Thymus (tissue), 11 donors: ENCODE measurements around the gene ZBED6. TPM values are rescaled to one million over a fixed set of nuclear protein-coding genes. Genes with fewer than 3 reads are reported as not detected.
"Not testable (repeated sequence)": the region's sequence is repeated elsewhere in the genome, so short reads cannot be mapped to it uniquely, and the experiment has no call there.

ENCODE experiments used
- DNase-seq, 9 donors: peaks; one replicate each; pipeline ENCODE4 v3.0.0-alpha.2; 2013; ENCODE audit warnings: low spot score in 9 of 9, low read depth in 6 of 9, missing footprints in 1 of 9
- H3K27ac ChIP-seq, 2 donors: one replicate each; pipeline ENCODE4 v1.5.1; 2013; ENCODE audit warnings: control low read depth in 1 of 2, low read depth in 1 of 2, low read length in 1 of 2, mild to moderate bottlenecking in 1 of 2, moderate library complexity in 1 of 2
- H3K27me3 ChIP-seq, 2 donors: one replicate each; pipeline ENCODE4 v1.5.1; 2013; ENCODE audit warnings: low read length in 1 of 2; ENCODE audit not compliant: control insufficient read depth in 2 of 2, insufficient read depth in 1 of 2
- H3K36me3 ChIP-seq, 2 donors: one replicate each; pipeline ENCODE4 v1.5.1; 2013; ENCODE audit warnings: low read length in 1 of 2, mild to moderate bottlenecking in 1 of 2, moderate library complexity in 1 of 2; ENCODE audit not compliant: control insufficient read depth in 2 of 2, insufficient read depth in 2 of 2
- H3K4me1 ChIP-seq, 2 donors: one replicate each; pipeline ENCODE4 v1.5.1; 2013; ENCODE audit warnings: low read length in 2 of 2; ENCODE audit not compliant: control insufficient read depth in 2 of 2, insufficient read depth in 2 of 2
- H3K4me3 ChIP-seq, 2 donors: one replicate each; pipeline ENCODE4 v1.5.1; 2013; ENCODE audit warnings: low read length in 2 of 2, control low read depth in 1 of 2, mild to moderate bottlenecking in 1 of 2
- H3K9me3 ChIP-seq, 2 donors: one replicate each; pipeline ENCODE4 v1.5.1; 2013; ENCODE audit warnings: low read length in 1 of 2, mild to moderate bottlenecking in 1 of 2; ENCODE audit not compliant: control insufficient read depth in 2 of 2, insufficient read depth in 1 of 2
- WGBS: extraction: QIAGEN DNeasy Blood & Tissue Kit; methylation state at CpG from one replicate; pipeline ENCODE4 v1.1.7; 2013; 5-methylcytosine and 5-hydroxymethylcytosine counted together
- polyA plus RNA-seq: library from polyadenylated mRNA; stranded (reverse); fragments of 200-250 nt; gene quantifications from one replicate; pipeline ENCODE4 v1.2.3, GENCODE V29; 2013
- total RNA-seq: library from RNA; stranded (reverse); fragments of 120-200 nt; gene quantifications from one replicate; pipeline ENCODE4 v1.2.4, GENCODE V29; 2013
- donor health status: healthy.

Gene ZBED6
- total and polyA plus RNA-seq, 2 donors, result 0.94 to 13.6 TPM

- H3K36me3 ChIP-seq, result peaks cover 6 to 18% of the 10 kb centered on the region in 2 donors
- not testable (repeated sequence) for H3K4me3 ChIP-seq, H3K9me3 ChIP-seq, H3K27me3 ChIP-seq, H3K27ac ChIP-seq, DNase-seq
- peaks cover 8 to 21% of the 10 kb centered on the region in 2 donors for H3K4me1 ChIP-seq
- WGBS, result 98% methylated on average over 7 of the region's 7 CpGs
Measured at GRCh38 chr1:203793561-203793960, 1.9 kb upstream of the ZBED6 start.

GRCh38 chr1:203794764-203795440, 521 bp upstream of the ZBED6 start:
- peak overlapping the region in 1 of 2 donors; percentile 44 for H3K27ac ChIP-seq
- 77% methylated on average over 19 of the region's 19 CpGs for WGBS
- H3K27me3 ChIP-seq, result no peaks in the 10 kb centered on the region
- peaks cover 6 to 30% of the 10 kb centered on the region in 2 donors for H3K36me3 ChIP-seq
- H3K9me3 ChIP-seq, result no peaks in the 10 kb centered on the region
- H3K4me1 ChIP-seq, result peaks cover 16 to 21% of the 10 kb centered on the region in 2 donors
- DNase-seq, result no peak
- peak overlapping the region; percentile 85 to 88 for H3K4me3 ChIP-seq

GRCh38 chr1:203796236-203796605, 798 bp downstream of the ZBED6 start:
- peaks cover 16 to 21% of the 10 kb centered on the region in 2 donors for H3K4me1 ChIP-seq
- peaks cover 6 to 37% of the 10 kb centered on the region in 2 donors for H3K36me3 ChIP-seq
- H3K27ac ChIP-seq, result peak overlapping the region; percentile 85
- DNase-seq, result peak; percentile 13 to 63 (median 29)
- H3K27me3 ChIP-seq, result no peaks in the 10 kb centered on the region
- H3K9me3 ChIP-seq, result no peaks in the 10 kb centered on the region
- peak overlapping the region; percentile 85 to 88 for H3K4me3 ChIP-seq
- WGBS, result under 1% methylated on average over 12 of the region's 12 CpGs

- Histone ChIP-seq H3K4me1 (peaks cover 16 to 21% of the 10 kb centered on the region in 2 donors), H3K9me3 (no peaks in the 10 kb centered on the region), H3K36me3 (peaks cover 6 to 44% of the 10 kb centered on the region in 2 donors), H3K27me3 (no peaks in the 10 kb centered on the region), H3K27ac (no peak overlapping the region), H3K4me3 (peak overlapping the region; percentile 2 to 85)
- DNase-seq, result no peak
- WGBS, result 94% methylated on average over 2 of the region's 2 CpGs
Measured at GRCh38 chr1:203797216-203797615, 1.8 kb downstream of the ZBED6 start.

- Histone ChIP-seq H3K36me3 (peaks cover 6 to 45% of the 10 kb centered on the region in 2 donors), H3K9me3 (no peaks in the 10 kb centered on the region), H3K4me1 (peaks cover 16 to 21% of the 10 kb centered on the region in 2 donors), H3K27me3 (no peaks in the 10 kb centered on the region), H3K27ac (peak overlapping the region in 1 of 2 donors; percentile 19), H3K4me3 (no peak overlapping the region)
- DNase-seq, result no peak
- WGBS, result 93% methylated on average over 6 of the region's 6 CpGs
Measured at GRCh38 chr1:203797948-203798655, 2.7 kb downstream of the ZBED6 start.

GRCh38 chr1:203799157-203799556, 3.7 kb downstream of the ZBED6 start:
- WGBS, result 97% methylated on average over 4 of the region's 4 CpGs
- H3K36me3 ChIP-seq, result peaks cover 6 to 53% of the 10 kb centered on the region in 2 donors
- H3K27ac ChIP-seq, result no peak overlapping the region
- H3K4me1 ChIP-seq, result peaks cover 16 to 21% of the 10 kb centered on the region in 2 donors
- no peaks in the 10 kb centered on the region for H3K27me3 ChIP-seq
- no peaks in the 10 kb centered on the region for H3K9me3 ChIP-seq
- no peak overlapping the region for H3K4me3 ChIP-seq
- DNase-seq, result no peak

- Histone ChIP-seq H3K36me3 (peaks cover 6 to 53% of the 10 kb centered on the region in 2 donors), H3K27me3 (no peaks in the 10 kb centered on the region), H3K27ac (no peak overlapping the region), H3K4me1 (peaks cover 16 to 19% of the 10 kb centered on the region in 2 donors), H3K9me3 (no peaks in the 10 kb centered on the region), H3K4me3 (no peak overlapping the region)
- no peak for DNase-seq
- 99% methylated on average over 1 of the region's 1 CpG for WGBS
Measured at GRCh38 chr1:203799971-203800370, 4.5 kb downstream of the ZBED6 start.

GRCh38 chr1:203805689-203806088, 10.3 kb downstream of the ZBED6 start:
- WGBS, result 98% methylated on average over 7 of the region's 7 CpGs
- no peaks in the 10 kb centered on the region for H3K4me1 ChIP-seq
- no peaks in the 10 kb centered on the region for H3K27me3 ChIP-seq
- no peaks in the 10 kb centered on the region for H3K9me3 ChIP-seq
- no peak overlapping the region for H3K27ac ChIP-seq
- peaks cover 22 to 45% of the 10 kb centered on the region in 2 donors for H3K36me3 ChIP-seq
- no peak overlapping the region for H3K4me3 ChIP-seq
- no peak for DNase-seq

GRCh38 chr1:203807196-203807595, 11.8 kb downstream of the ZBED6 start:
- no peaks in the 10 kb centered on the region for H3K9me3 ChIP-seq
- H3K4me1 ChIP-seq, result no peaks in the 10 kb centered on the region
- WGBS, result 94% methylated on average over 2 of the region's 2 CpGs
- no peak for DNase-seq
- no peak overlapping the region for H3K4me3 ChIP-seq
- no peaks in the 10 kb centered on the region for H3K27me3 ChIP-seq
- no peak overlapping the region for H3K27ac ChIP-seq
- peaks cover 22 to 43% of the 10 kb centered on the region in 2 donors for H3K36me3 ChIP-seq
